GM12864 (cell line): ENCODE data around the gene CD93.

Experiments
- DNase-seq: peaks from one replicate; pipeline ENCODE4 v3.0.0-alpha.2; 2011; ENCODE audit warnings: low read depth
- H3K4me3 ChIP-seq: 2 replicates; pipeline ENCODE4 v1.5.1; 2011; ENCODE audit warnings: mild to moderate bottlenecking, low read depth, low read length, control low read depth
- TF ChIP-seq, protein P1 (sequence below): IDR thresholded peaks from 2 replicates; pipeline ENCODE4 v1.5.1; 2011; ENCODE audit warnings: low read depth, mild to moderate bottlenecking, moderate library complexity, low read length, control low read depth, inconsistent platforms; ENCODE audit errors: missing control alignments

Gene CD93

GRCh38 chr20:23032056-23032749, 53.9 kb downstream of the CD93 start:
- DNase-seq: no peak
- TF ChIP-seq, protein P1, sequence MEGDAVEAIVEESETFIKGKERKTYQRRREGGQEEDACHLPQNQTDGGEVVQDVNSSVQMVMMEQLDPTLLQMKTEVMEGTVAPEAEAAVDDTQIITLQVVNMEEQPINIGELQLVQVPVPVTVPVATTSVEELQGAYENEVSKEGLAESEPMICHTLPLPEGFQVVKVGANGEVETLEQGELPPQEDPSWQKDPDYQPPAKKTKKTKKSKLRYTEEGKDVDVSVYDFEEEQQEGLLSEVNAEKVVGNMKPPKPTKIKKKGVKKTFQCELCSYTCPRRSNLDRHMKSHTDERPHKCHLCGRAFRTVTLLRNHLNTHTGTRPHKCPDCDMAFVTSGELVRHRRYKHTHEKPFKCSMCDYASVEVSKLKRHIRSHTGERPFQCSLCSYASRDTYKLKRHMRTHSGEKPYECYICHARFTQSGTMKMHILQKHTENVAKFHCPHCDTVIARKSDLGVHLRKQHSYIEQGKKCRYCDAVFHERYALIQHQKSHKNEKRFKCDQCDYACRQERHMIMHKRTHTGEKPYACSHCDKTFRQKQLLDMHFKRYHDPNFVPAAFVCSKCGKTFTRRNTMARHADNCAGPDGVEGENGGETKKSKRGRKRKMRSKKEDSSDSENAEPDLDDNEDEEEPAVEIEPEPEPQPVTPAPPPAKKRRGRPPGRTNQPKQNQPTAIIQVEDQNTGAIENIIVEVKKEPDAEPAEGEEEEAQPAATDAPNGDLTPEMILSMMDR: no peak

DNA sequence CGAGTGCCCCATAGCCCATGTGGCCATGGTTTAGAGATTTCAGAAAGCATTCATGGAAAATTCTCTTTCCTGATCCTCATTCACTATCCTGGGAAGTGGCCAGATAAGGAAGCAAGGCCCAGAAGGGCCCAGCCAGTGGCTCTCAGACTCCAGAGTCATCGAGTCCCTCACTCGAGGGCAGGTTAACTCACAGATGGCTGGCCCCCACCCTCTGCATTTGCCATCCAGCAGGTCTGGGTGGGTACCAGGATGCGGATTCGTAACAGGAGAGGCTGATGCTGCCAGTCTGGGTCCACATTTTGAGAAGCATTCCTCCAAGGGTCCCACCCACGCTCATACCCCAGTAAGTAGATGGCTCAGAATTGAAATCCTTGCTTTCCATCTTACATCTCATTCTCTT, 54.8 kb downstream of the CD93 start:
- no peak for DNase-seq
- TF ChIP-seq, protein P1: no peak
- H3K4me3 ChIP-seq: no peak overlapping the region

More at GRCh38 chr20:23032056-23032749, 53.9 kb downstream of the CD93 start:
- no peak overlapping the region for H3K4me3 ChIP-seq
